WERI-Rb-1 (cell line): ENCODE data around the gene PABPC3.

Experiments
- DNase-seq: peaks from one replicate; pipeline ENCODE4 v3.0.0-alpha.2; 2020
- H3K27ac ChIP-seq: fragments of 250-450 bp; sonication (Bioruptor Pico); 2 replicates; pipeline ENCODE4 v1.5.1; 2020; ENCODE audit warnings: mild to moderate bottlenecking, moderate library complexity
- H3K27me3 ChIP-seq: fragments of 250-450 bp; sonication (Bioruptor Pico); 2 replicates; pipeline ENCODE4 v1.5.1; 2021; ENCODE audit warnings: mild to moderate bottlenecking, low read depth, moderate library complexity; ENCODE audit not compliant: insufficient read depth, severe bottlenecking
- H3K36me3 ChIP-seq: fragments of 250-450 bp; sonication (Bioruptor Pico); 2 replicates; pipeline ENCODE4 v1.5.1; 2020; ENCODE audit warnings: mild to moderate bottlenecking, moderate library complexity
- H3K4me3 ChIP-seq: 2 replicates; pipeline ENCODE4 v1.5.1; 2011; ENCODE audit warnings: low read depth, mild to moderate bottlenecking, control low read depth, low read length
- H3K9me3 ChIP-seq: fragments of 250-450 bp; sonication (Bioruptor Pico); 2 replicates; pipeline ENCODE4 v1.5.1; 2021; ENCODE audit warnings: mild to moderate bottlenecking, moderate library complexity; ENCODE audit not compliant: severe bottlenecking
- CTCF ChIP-seq: IDR thresholded peaks from 2 replicates; pipeline ENCODE4 v1.5.1; 2011; ENCODE audit warnings: low read depth, mild to moderate bottlenecking, control low read depth, inconsistent platforms, low read length

The PABPC3 gene

DNA sequence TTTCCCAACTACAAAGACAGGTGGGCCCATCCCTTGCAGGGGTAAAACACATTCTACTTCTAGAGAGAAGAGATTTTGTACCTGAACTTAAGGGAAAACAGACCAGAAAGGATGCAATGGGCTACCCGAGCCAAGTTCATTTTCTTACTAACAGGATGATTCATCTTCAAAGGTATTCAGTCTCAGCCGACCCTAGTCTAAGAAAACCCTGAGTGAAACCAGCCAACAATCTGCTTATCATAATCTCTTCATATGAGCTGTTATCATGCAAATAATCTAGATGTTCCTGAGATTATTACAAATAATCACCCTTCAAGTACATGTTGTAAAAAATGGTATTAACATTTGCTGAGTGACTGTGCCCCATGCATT lies 15.6 kb downstream of the PABPC3 start:
- no peak for TF ChIP-seq CTCF
- Histone ChIP-seq H3K27me3 (no peaks in the 10 kb centered on the region), H3K36me3 (no peaks in the 10 kb centered on the region), H3K27ac (no peak overlapping the region), H3K9me3 (no peaks in the 10 kb centered on the region), H3K4me3 (no peak overlapping the region)
- DNase-seq, result no peak

DNA sequence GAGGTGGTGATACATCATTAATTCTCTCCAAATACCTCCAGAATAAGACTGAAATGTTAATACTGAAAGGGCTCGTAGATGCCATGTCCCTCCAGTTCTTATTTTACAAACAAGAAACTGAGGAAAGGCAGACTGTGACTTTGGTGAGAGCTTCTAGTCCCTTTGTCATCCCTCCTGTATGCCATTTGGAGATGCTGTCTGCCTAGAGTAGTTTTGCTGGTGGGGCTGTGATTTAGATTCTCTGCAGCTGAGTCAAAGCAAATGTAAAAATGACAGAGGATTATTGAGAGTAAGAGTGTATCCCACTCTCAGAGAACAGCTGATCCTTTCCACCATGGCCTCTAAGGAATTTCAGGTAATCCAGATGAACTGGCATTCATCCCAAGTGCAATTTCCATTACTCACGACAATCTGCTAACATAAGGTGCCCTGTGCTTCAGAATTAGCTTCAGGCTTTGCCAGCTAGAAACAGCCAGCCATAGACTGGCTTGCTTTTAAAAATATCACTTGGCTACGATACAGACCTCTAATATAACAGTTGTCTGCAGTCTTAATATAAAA lies 16.8 kb downstream of the PABPC3 start:
- Histone ChIP-seq H3K4me3 (no peak overlapping the region), H3K27ac (no peak overlapping the region), H3K27me3 (no peaks in the 10 kb centered on the region), H3K36me3 (no peaks in the 10 kb centered on the region), H3K9me3 (no peaks in the 10 kb centered on the region)
- 0 out of 2 replicates have a peak, but pooled peaks have one; percentile 13 for TF ChIP-seq CTCF
- peak; percentile 54 for DNase-seq

DNA sequence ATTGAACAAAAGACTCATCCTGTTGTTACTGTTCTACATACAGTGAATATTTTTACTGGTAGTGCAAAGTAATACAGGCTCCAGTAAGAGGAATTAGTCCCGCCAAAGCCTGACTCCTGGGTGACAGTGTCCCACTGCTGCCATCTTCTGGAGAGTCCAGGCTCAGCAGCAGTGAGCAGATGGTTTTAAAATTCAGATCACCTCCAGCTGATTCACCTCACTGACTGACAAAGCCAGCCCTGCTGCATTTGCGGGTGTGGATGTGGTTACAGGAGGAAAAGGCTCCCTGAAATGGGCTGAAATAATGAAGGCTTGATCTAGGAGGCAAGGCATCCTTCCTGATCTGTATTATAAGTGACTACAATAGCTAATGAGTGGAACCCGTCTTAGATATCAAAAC lies 18.3 kb downstream of the PABPC3 start:
- DNase-seq, result peak; percentile 94
- Histone ChIP-seq H3K27me3 (no peaks in the 10 kb centered on the region), H3K4me3 (no peak overlapping the region), H3K9me3 (no peaks in the 10 kb centered on the region), H3K27ac (no peak overlapping the region), H3K36me3 (no peaks in the 10 kb centered on the region)
- peak; percentile 98 for TF ChIP-seq CTCF

GRCh38 chr13:25116044-25116443 lies 20.1 kb downstream of the PABPC3 start:
- TF ChIP-seq CTCF, result no peak
- Histone ChIP-seq H3K9me3 (no peaks in the 10 kb centered on the region), H3K36me3 (no peaks in the 10 kb centered on the region), H3K27me3 (no peaks in the 10 kb centered on the region), H3K4me3 (no peak overlapping the region), H3K27ac (no peak overlapping the region)
- no peak for DNase-seq

- no peaks in the 10 kb centered on the region for H3K36me3 ChIP-seq
- peaks cover 3% of the 10 kb centered on the region for H3K9me3 ChIP-seq
- no peak for DNase-seq
- H3K4me3 ChIP-seq, result no peak overlapping the region
- no peak for TF ChIP-seq CTCF
- no peak overlapping the region for H3K27ac ChIP-seq
- no peaks in the 10 kb centered on the region for H3K27me3 ChIP-seq
Observed at GRCh38 chr13:25117312-25117711, 21.4 kb downstream of the PABPC3 start.

DNA sequence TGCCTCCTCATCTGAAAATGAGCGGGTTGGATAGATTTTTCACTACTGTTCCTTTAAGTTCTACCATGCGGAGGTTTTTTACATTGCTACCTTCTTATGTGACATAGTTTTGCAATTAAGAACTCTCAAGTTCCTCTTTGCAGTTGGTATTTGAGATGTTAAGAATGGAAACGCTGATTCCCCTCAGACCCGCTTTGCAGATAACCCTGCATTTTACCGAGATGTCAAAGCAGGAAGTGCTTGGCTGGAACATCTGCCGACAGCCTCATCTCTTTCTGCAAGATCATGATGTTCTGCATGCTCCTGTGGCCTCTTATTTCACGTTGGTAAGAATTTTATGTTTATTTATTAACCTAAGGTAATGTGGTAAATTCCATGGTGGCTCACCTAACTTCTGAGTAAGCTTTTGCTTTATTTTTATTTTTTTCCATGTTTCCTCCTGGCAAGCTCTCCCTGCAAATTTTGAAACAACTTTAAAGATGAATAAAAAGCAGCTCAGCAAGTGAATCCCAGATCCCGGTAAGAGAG lies 22.5 kb downstream of the PABPC3 start:
- Histone ChIP-seq H3K9me3 (peaks cover 4% of the 10 kb centered on the region), H3K27me3 (no peaks in the 10 kb centered on the region), H3K27ac (no peak overlapping the region), H3K4me3 (no peak overlapping the region), H3K36me3 (no peaks in the 10 kb centered on the region)
- TF ChIP-seq CTCF, result no peak
- DNase-seq, result no peak
